NT2/D1 (cell line): ENCODE results near the gene TOE1.

ENCODE experiments used
- SUZ12 ChIP-seq: IDR thresholded peaks from 2 replicates; pipeline ENCODE4 v1.6.1; 2011; ENCODE audit not compliant: insufficient read length, insufficient read depth; ENCODE audit errors: extremely low read depth
- YY1 ChIP-seq: IDR thresholded peaks from 2 replicates; pipeline ENCODE4 v1.6.1; 2011; ENCODE audit not compliant: insufficient read length, insufficient read depth
- ZNF274 ChIP-seq: IDR thresholded peaks from 2 replicates; pipeline ENCODE4 v1.6.1; 2011; ENCODE audit warnings: mild to moderate bottlenecking, low read depth, low read length

- TF ChIP-seq SUZ12 (no peak), YY1 (no peak), ZNF274 (no peak)
Observed at GRCh38 chr1:45331436-45332345, 8.3 kb upstream of the TOE1 start.
